ENCODE data around the gene PPP1R16B. TPM values are rescaled to one million over a fixed set of nuclear protein-coding genes. Genes with fewer than 3 reads are reported as not detected.
A peak's percentile ranks its signal among the peaks of the same experiment; 100 is the strongest.
"Not testable (repeated sequence)": the region's sequence is repeated elsewhere in the genome, so short reads cannot be mapped to it uniquely, and the experiment has no call there.

Gene PPP1R16B
- total RNA-seq, 1 experiment from 2014 or later, result under 0.01 TPM

DNA sequence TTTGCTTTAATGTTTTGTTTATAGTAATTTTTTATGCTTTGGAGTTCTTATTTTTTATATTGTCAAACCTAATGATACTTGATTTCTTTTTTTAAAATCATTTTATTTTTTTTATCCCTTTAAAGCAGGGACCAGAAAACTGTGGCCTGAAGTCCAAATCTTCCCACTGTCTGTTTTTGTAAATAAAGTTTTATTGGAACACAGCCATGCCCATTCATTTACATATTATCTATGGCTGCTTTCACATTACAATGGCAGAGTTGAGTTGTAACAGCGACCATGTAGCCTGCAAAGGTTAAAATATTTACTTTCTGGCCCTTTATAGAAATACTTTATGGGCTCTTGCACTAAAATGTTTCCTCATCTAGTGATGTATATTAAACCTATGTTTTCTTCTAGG is 42.3 kb downstream of the PPP1R16B start:
- no peak for DNase-seq (ENCODE audit: low read depth)

DNA sequence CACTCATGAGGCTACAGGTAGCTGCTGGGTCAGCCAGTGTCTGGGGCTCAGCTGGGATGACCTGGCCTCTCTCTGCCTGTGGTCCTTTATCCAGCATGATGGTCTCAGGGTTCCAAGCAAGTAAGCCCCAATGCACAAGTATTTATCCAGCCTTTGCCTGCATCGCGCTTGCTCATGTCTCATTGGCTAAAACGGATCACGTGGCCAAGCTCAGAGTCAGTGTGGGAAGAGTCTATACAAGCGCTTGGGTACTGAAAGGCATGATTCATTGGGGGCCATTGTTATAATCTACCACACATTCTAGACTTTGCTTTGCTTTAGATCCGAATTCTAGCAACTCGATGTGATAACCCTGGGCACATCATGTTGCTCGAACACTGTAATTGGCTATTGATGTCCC is 48.3 kb downstream of the PPP1R16B start:
- peak; percentile 33 for DNase-seq (ENCODE audit: low read depth)

DNA sequence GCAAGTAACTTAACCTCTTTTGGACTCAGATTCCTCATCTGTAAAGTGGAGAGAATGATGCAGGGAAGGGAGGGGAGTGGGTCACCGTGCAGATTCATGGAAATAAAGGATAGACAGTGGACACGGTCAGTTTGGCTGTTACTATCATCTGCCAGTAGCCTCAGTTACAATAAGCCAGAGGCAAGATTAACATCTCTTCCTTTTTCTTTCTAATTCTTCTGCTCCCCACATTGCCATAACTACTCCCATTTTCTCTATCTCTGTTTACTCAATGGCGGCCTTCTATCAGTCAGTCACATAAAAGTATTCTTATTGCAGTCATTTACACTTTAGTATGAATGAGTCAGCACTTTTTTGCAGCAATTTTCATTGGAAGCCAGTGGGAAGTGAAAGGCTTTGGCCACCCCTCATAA is 49.2 kb downstream of the PPP1R16B start:
- no peak for DNase-seq (ENCODE audit: low read depth)

DNA sequence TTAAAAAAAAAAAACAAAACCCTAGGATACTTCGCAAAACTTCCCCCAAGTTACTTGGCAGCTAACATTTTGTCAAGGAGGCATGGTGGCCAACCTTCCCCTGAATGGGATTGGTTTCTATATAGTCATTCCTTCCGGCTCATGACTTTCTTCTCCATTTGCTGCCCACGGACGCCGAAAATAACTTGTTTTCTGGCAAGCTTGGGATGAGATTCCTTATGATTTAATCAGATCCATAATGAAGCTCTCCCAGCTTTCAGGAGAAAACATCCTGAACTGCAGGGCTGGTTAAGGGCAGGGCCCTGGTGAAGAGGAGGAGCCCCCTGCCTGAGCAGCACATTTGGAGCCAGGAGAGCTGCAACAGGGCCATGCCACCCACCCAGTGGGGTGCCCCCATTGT is 49.9 kb downstream of the PPP1R16B start:
- no peak for DNase-seq (ENCODE audit: low read depth)

DNA sequence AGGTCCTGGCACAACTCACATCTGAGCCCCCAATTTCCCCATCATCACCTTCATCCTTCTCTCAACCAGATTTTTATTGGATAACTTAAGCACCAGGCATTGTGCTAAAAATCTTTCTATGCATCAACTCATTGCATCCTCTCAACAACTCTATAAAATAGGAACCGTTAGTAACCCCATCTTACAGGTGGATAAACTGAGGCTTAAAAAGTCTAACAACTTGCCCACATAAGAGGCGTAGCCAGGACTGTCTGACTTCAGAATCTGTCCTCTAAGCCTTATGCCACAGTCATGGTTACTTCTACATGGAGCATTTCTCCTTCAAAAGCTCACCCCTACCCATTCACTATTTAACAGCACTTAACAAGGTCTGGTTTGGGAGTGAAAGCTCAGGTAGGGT is 51.1 kb downstream of the PPP1R16B start:
- no peak for DNase-seq (ENCODE audit: low read depth)

DNA sequence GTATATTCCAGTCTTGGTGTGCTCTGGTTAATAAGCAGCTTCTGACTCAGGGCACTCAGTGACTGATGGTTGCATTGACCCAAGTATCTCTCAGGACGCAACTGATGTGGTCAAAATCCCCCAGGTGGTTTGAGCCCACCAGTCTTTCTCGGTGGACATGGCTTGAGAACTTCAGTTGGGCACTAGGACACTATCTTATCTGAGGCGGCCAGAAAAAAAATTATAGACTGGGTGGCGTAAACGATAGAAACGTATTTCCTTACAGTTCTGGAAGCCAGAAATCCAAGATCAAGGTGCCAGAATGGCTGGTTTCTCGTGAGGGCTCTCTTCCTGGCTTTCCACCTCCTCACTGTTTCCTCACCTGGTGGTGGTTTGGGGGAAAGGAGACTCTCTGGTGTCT is 52.2 kb downstream of the PPP1R16B start:
- DNase-seq (ENCODE audit: low read depth), result no peak

DNA sequence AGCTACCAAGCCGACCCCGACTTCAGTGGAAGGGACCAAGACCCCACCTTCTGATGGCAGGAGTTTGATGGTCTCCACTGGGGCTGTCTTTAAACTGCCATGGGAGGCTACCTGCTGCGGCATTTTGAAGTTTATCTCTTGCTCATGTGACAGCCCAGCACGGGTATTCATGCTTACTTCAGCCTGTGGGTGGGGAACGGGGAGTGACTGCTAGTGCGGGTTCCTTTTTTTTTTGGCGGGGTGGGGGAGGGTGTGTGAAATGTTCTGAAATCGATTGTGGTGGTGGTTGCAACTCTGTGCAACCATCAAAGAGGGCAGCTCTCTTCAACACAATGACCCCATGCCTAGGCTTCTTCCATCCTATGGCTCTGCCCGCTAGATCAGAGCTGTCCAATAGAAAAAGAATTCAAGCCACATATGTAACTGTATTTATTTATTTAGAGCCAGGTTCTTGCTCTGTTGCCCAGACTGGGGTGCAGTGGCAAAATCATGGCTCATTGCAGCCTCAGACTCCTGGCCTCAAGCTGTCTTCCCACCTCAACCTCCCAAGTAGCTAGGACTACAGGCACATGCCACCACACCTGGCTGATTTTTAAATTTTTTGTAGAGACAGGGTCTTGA is 53.7 kb downstream of the PPP1R16B start:
- no peak for DNase-seq (ENCODE audit: low read depth)

DNA sequence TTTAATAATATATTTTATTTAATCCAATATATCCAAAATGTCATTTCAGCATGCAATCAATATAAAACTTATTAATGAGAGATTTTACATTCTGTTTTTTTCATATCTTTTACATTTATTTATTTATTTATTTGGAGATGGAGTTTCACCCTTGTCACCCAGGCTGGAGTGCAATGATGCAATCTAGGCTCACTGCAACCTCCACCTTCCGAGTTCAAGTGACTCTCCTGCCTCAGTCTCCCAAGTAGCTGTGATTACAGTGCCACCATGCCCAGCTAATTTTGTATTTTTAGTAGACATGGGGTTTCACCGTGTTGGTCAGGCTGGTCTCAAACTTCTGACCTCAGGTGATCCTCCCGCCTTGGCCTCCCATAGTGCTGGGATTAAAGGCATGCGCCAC is 54.4 kb downstream of the PPP1R16B start:
- not testable (repeated sequence) for DNase-seq (ENCODE audit: low read depth)

DNA sequence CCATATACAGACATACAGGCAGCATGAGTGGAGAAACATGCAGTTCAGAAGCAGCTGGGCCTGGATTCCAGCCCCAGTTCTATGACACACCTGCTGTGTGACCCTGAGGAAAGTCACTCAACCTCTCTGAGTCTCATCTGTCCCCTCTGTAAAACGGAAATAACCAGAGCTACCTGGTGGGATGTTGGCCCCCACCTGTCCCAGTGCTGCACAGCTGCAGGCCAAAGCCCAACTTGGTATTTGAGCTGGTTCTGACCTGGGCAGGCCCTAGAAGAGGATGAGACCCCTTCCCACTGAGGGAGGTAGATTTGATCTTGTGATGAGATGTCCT is 55.5 kb downstream of the PPP1R16B start:
- no peak for DNase-seq (ENCODE audit: low read depth)

DNA sequence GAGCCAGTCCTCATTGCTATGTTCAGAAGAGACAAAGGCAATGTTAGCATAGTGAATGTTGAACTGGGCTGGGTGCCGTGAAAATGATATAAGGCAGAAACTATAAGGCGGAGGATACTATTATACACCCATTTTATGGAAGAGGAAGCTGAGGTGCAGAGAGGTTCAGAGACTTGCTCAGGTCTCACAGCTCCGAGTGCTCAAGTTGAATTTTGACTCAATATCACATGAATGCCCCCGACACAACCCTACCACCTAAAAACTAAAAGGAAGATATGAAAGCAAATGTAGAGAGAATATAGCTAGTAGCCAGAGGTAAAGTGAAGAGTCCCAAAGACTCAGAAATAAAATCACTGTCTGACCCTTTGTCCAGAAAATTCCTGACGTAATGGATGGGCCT is 56.7 kb downstream of the PPP1R16B start:
- no peak for DNase-seq (ENCODE audit: low read depth)

DNA sequence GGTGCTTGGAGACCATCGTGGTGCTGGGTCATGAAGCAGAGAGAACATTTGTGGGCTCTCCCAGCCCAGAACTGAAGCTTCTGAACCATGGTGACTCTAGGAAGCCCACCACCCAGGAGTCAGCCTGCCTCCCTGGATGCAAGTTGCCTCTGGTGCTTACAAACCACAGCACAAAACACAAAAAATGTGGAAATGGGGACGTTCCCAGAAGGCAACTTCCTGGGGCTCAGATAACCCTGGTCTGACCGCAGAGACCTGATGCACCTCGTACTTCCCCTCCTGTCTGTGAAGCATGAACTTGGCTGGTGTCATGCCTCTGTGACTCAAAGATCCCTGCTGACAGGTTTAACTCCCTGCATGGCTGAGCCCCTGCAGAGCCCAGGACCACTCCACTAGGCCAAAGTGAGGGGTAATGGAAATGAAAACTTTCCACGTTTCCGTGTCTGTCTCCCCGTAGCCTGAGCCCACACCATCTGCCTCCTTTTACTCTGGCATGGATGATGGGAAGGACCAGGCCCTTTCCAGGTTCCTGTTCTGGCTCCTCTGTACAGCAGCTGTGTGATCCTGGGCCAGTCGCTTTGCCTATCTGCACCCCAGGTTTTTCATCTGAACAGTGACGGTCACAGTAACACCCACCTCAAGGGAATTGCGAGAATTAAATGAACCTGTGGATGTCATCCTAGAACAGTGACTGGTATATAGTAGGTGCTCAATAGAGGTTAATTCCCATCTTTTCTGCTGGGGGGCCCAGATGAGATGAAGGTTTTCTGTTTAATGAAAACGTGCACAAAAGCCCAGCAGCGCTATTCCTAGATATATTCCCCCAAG is 57.7 kb downstream of the PPP1R16B start:
- DNase-seq (ENCODE audit: low read depth), result no peak

DNA sequence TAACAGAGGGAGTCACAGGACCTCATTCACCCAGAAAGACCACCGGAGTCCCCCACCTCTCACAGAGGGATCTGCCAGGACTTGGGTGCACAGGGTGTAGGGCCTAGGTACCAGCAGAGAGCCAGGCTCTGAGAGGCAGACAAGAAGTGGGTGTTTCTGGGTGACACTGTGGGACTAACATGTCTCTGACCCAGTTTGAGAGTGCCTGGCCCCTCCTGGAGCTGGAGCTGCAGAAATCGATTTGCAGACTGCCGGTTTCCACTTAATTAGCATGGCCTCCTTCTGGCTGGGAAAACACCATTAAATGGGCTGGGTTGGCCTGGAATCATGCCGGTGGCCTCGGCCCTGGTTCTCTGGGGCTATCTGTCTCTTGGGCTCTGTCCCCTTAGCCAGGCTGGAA is 59.2 kb downstream of the PPP1R16B start:
- no peak for DNase-seq (ENCODE audit: low read depth)

DNA sequence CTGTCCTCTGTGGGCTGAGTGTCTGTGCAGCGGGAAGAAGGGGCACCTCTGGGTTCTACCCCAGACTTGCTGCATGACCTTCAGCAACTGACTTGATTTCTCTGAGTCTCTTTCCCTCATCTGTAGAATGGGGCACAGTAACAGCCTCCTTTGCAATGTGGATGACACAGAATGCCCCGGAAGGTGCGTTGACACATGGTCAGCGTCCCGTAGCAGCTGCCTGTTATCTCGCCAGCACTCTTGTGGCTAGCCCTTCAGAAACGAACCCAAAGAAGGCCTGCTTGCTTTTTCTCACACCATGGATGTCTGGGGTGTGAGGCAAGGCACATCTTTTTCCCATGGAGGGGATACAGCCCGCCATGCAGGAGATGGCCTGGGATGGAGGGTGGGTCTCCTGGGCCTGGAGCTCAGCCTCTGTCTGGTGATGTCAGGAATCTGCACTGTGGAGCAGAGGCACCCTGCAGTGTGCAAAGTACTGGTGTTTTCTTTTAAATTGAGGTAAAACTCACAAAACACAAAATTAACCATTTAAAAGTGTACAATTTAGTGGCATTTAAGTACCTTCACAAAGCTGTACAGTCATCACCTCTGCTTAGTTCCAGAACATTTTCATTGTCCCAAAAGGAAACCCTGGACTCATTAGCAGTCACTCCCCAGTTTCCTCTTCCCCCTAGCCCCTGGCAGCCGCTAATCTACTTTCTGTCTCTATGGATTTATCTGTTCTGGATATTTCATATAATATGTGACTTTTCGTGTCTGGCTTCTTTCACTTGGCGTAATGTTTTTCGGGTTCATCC is 61.0 kb downstream of the PPP1R16B start:
- no peak for DNase-seq (ENCODE audit: low read depth)

DNA sequence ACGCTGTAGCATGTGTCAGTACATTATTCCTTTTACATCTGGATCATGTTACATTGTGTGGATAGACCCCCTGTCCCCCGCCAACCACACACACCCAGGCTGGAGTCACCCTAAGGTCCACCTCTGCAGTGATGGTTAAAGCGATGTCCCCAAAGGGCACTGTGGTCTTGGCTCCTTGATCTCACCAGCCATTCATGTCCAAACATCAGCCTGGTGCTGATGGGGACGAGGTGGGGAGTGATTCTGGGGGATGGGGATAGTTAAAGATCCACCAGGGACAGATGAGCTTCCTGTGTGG is 61.5 kb downstream of the PPP1R16B start:
- no peak for DNase-seq (ENCODE audit: low read depth)

DNA sequence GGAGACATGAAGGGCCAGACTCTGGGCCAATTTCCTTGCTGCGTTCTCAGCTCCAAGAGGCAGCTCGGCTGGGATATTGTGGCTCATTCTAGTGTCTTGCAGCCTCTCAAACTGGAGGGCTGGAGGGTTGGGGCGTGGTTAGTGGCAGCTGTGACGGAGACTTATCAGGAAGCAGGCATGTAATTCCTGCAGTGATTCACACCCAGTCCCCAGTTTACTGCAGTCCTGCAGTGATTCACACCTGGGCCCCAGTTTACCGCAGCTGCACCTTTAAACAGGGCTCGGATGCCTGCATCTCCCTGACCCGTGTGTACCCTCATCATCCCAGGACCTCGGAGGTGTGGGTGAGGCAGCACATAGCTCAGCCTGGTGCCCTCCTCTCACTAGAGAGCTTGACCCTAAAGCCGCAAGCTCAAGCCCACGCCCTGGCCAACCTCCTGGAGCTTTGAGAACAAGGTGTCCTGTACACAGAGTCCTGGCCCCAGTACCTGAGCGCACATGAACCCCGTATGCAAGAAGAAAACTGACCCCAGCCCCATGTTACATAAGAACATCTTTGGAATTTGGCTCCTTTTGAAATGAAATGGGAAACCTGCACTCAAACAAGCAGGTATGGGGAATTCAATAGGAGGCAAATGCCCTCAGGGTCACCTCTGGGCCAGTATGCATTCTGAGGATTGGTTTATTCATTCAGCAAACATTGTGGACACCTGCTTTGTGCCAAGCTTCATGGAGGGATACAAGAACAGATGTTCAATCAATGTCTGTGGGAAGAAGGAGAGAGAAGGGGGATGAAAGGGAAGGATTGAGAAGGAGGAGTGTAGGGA is 65.4 kb downstream of the PPP1R16B start:
- peak; percentile 63 for DNase-seq (ENCODE audit: low read depth)

DNA sequence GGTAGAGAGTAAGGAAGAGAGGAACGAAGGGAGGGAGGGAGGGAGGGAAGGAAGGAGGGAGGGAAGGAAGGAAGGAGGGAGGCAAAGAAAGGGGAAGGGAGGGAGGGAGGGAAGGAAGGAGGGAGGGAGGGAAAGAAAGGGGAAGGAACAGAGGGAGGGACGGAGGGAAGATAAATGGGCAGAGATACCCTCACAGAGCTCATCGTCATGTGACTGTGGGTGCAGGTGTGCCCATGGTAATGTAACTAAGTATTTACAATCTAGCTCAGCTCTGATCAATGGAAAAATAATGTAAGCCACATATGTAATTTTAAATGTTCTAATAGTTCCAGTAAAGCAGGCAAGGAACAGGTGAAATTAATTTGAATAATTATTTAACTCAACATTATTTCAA is 66.1 kb downstream of the PPP1R16B start:
- DNase-seq (ENCODE audit: low read depth), result no peak

DNA sequence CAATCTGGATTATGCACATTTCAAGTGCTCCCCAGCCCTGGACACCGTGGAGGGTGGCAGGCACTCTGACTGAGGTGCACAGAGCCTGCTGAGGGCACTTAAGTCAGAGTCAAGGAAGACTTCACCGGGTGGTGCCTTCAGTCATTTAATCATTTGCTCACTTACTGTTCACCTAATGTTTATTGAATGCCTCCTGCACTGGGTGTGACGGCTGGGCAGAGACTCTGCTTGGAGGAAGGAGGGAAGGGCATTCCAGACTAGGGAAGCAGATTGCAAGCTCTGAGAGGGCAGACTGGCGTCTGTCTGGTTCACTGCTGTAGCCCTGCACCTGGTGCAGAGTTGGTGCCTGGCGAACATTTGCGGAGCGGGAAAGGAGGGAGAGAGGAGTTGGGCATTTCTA is 66.5 kb downstream of the PPP1R16B start:
- DNase-seq (ENCODE audit: low read depth), result no peak

DNA sequence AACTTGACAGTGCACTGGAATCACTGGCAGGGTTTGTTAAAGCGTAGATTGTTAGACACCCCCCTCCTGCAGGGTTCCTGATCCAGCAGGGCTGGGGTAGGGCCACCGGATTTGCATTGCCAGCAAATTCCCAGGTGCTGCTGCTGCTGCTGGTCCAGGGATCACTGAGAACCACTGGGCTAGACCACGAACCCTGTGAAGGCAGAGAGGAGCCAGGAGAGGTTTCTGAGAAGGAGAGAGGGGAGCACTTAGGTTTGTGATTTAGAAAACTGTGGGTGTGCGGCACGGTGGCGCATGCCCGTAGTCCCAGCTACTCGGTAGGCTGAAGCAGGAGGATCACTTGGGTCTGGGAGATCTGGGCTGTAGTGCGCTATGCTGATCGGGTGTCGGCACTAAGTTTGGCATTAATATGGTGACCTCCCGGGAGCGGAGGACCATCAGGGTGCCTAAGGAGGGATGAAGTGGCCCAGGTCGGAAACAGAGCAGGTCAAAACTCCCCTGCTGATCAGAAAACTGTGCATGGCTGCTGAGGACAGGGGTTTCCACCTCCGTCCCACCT is 67.1 kb downstream of the PPP1R16B start:
- no peak for DNase-seq (ENCODE audit: low read depth)

DNA sequence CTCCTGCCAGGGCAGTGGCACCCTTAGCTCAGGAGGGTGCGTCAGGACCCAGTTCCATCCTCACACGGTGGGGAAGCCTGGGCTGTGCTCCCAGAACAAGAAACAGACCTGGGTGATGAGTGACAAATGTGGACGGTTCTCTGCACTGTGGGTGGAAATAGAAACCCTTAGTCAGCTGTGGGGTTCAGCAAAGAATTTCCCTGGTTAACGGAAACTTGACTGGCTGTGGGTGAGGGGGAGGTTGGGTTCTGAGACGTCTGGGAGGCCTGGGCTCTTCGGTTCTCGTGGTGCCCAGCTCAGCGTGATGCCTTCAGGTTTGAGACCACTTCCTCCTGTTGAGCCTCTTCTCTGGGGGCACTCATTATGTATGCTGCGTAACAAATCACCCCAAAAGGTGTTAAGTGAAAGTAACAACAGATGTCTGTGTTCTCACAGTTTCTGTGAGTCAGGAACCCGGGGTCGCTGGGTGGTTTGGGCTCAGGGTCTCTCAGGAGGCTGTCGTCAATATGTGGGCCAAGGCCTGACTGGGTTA is 67.6 kb downstream of the PPP1R16B start:
- no peak for DNase-seq (ENCODE audit: low read depth)

DNA sequence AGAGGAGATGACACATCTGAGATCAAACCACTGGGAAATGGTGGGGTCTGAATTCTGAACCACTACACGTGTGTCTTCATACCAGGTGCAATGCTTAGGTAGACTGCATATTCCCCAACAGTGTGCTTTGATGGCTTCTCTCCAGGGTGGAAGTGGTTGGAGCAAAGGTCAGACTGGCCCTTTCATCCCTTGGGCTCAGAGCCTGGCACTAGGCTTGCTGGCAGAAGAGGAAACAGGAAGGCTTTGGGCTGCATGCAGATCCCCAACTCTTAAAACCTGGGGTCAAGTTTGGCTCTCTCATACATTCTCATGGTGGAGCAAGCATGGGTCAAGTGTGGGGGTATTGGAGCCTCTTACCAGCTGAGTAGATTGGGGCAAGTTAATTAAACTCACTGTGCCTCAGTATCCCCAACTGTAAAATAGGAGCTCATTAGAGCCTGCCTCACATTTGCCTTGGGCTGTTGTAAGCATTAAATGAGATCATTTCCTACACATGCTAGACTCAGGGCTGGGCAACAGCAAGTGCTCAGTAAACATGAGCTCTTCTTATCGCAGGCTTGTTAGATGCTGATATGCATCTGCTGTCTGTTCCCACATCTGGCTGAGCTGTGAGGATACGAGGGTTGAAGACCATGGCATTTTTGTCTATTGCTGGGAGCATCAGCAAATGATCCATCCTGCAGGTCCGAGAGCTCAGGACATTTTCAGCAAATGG is 69.1 kb downstream of the PPP1R16B start:
- DNase-seq (ENCODE audit: low read depth), result no peak
